Esophagus muscularis mucosa (tissue), 4 donors: ENCODE measurements around the gene GAL3ST3. TPM values are rescaled to one million over a fixed set of nuclear protein-coding genes. Genes with fewer than 3 reads are reported as not detected.

Experiments used
- DNase-seq: peaks from one replicate; pipeline ENCODE4 v3.0.0-alpha.2; 2017; ENCODE audit errors: extremely low spot score
- H3K27ac ChIP-seq, 4 donors: fragments of 200-600 bp; sonication (generic); replicated peaks in 1 of 4; 1 replicate in 3 of 4; 2 replicates in 1 of 4; pipeline ENCODE4 v1.5.1; 2016 to 2019; ENCODE audit warnings: mild to moderate bottlenecking in 1 of 4
- H3K27me3 ChIP-seq, 4 donors: fragments of 200-600 bp; sonication (generic); one replicate each; pipeline versions ENCODE4 v1.5.1 to v1.6.0; 2016 to 2019
- H3K36me3 ChIP-seq, 4 donors: fragments of 200-600 bp; sonication (generic); one replicate each; pipeline ENCODE4 v1.5.1; 2016 to 2019
- H3K4me1 ChIP-seq, 4 donors: fragments of 200-600 bp; sonication (generic); one replicate each; pipeline ENCODE4 v1.5.1; 2016 to 2019
- H3K4me3 ChIP-seq, 4 donors: fragments of 200-600 bp; sonication (generic); 1 replicate in 2 of 4; 2 replicates in 2 of 4; pipeline ENCODE4 v1.5.1; 2016 to 2019; ENCODE audit warnings: mild to moderate bottlenecking in 4 of 4, moderate library complexity in 1 of 4
- H3K9me3 ChIP-seq, 4 donors: fragments of 200-600 bp; sonication (generic); 1 replicate in 3 of 4; 2 replicates in 1 of 4; pipeline ENCODE4 v1.5.1; 2016 to 2019
- CTCF ChIP-seq, 3 experiments: fragments of 200-600 bp in 2 of 3; fragments of 450-650 bp in 1 of 3; sonication (generic) in 2 of 3; IDR thresholded peaks; one replicate each; pipeline ENCODE4 v1.5.1; 2017 to 2019; ENCODE audit warnings: antibody characterized with exemption in 3 of 3, mild to moderate bottlenecking in 2 of 3, moderate library complexity in 1 of 3
- EP300 ChIP-seq: sonication (generic); formaldehyde crosslinking; IDR thresholded peaks from one replicate; pipeline ENCODE4 v1.6.1; 2017; ENCODE audit warnings: antibody characterized with exemption
- POLR2A ChIP-seq: fragments of 450-650 bp; IDR thresholded peaks from one replicate; pipeline ENCODE4 v1.6.1; 2017; ENCODE audit warnings: antibody characterized with exemption, moderate library complexity, mild to moderate bottlenecking, low read depth
- POLR2AphosphoS5 ChIP-seq, 2 donors: sonication (generic); formaldehyde crosslinking; IDR thresholded peaks; one replicate each; pipeline ENCODE4 v1.6.1; 2017; ENCODE audit warnings: antibody characterized with exemption in 2 of 2
- WGBS: methylation state at CpG from one replicate; pipeline ENCODE4 v1.1.5; 2018; 5-methylcytosine and 5-hydroxymethylcytosine counted together
- intact Hi-C: fragments of 100-400 bp; cut with DNase I; formaldehyde crosslinking; loops from one replicate; pipeline ENCODE4 v1.15.1; 2023
- total RNA-seq, 4 donors: library from RNA; depleted of rRNA; stranded (reverse); fragments of >200 nt; gene quantifications; one replicate each; pipeline versions ENCODE4 v1.1.0 to v1.2.1, GENCODE V29; 2016

Gene GAL3ST3
- total RNA-seq, 4 donors from 2014 or later = 0.83 to 7.4 (median 3.3) TPM

DNA sequence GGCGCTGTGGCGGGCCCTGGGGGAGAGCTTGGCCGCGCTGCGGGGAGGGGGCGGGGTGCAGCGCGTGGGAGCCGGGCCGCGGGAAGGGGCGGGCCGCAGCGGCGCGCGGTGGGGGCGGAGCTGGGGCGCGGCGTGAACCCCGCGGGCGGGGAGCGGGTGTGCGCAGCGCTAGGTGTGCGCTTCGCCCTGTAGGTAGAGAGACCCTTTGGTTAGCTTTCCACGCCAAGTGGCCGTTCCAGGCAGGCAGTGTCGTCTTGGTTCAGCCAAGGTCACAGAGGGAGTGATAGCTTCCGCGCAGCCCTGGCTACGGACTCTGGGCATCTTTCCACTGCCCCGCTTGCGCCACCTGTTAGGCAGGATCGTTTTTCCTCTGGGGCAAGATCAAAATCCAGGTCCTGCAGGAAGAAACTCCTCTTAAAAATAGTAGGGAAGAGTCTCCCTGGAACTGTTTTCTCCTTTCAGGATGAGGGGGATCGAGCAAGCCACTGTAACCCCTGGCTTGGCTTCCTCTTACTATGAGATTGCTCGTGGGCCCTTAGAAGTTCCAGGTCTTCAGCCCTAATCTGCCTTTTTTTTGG is 46.2 kb downstream of the GAL3ST3 start:
- H3K27me3 ChIP-seq = no peaks in the 10 kb centered on the region
- WGBS = 0% methylated on average over 12 of the region's 40 CpGs
- DNase-seq = no peak
- peaks cover 24 to 56% (median 54%) of the 10 kb centered on the region in 4 donors for H3K36me3 ChIP-seq
- H3K4me1 ChIP-seq = peaks cover 20 to 38% (median 29%) of the 10 kb centered on the region in 4 donors
- peak overlapping the region; percentile 86 to 95 (median 94) for H3K27ac ChIP-seq
- intact Hi-C loops = loop anchor here (5.0 kb wide), 2 partner anchors 40 to 115 kb away; partner anchors contain the start of genes FIBP and SART1
- no peak for TF ChIP-seq EP300
- peak; percentile 20 to 50 for TF ChIP-seq POLR2AphosphoS5 (IDR thresholded peaks at IDR 0.05)
- TF ChIP-seq POLR2A = no peak
- TF ChIP-seq CTCF (IDR thresholded peaks at IDR 0.05) = peak in 2 of 3 experiments; percentile 9 to 15
- peak overlapping the region; percentile 69 to 93 (median 85) for H3K4me3 ChIP-seq
- no peaks in the 10 kb centered on the region for H3K9me3 ChIP-seq

DNA sequence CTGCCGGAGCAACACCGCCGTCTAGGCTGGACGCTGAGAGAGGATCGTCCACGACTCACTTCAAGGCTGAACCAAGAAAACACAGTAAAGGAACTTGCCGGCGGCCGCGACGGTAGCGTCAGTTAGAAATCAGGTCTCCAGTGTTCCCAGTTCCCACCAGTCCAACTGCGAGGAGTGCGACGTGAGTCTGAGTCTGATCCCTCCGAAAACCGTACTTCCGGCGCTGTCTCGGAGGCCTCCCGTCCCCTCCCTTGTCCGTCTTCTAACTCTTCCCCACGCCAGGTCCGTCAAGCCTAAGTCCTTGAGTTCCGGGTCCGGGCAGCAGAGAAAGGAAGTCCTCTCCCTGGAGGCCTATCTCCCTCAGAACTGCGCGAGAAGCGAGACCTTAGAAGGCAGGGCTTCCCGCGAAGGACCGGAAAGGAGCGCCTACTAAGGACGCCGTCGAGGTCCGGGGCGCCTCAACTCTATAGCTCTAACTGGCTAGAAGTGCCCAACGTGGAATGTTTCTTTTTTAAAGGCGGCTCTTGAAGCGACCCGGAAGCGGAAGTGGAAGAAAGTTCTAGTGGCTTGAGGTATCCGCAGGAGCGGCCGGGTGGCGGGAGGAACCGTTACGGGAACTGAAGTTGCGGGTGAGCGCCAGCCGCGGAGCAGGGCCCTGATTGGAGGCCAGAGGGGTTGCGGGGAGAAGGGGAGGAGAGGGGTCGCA is 46.9 kb downstream of the GAL3ST3 start, which contains the start of the genes BANF1 and EIF1AD:
BANF1 (plus strand) TSS at position 562 of the 706 bp plus-strand sequence. CDS start 748 bp downstream, outside the sequence.
EIF1AD (minus strand) TSS at position 216 of the 706 bp plus-strand sequence. CDS start 1,768 bp downstream, outside the sequence.
- peak within 1 kb of the TSS; percentile 69 to 93 (median 85) for H3K4me3 ChIP-seq
- H3K36me3 ChIP-seq = peaks cover 29 to 62% (median 60%) of the 10 kb centered on the region in 4 donors
- no peaks in the 10 kb centered on the region for H3K27me3 ChIP-seq
- intact Hi-C loops = loop anchor here (5.0 kb wide), 2 partner anchors 40 to 115 kb away; partner anchors contain the start of genes FIBP and SART1
- peak within 1 kb of the TSS; percentile 86 to 95 (median 94) for H3K27ac ChIP-seq
- TF ChIP-seq POLR2A (no peak), CTCF (IDR thresholded peaks at IDR 0.05) (peak in 1 of 3 experiments; percentile 6), EP300 (no peak), POLR2AphosphoS5 (IDR thresholded peaks at IDR 0.05) (peak; percentile 88 to 90)
- peaks cover 20 to 38% (median 29%) of the 10 kb centered on the region in 4 donors for H3K4me1 ChIP-seq
- H3K9me3 ChIP-seq = no peaks in the 10 kb centered on the region
- DNase-seq = peak; percentile 97
- WGBS = under 1% methylated on average over 50 of the region's 55 CpGs

DNA sequence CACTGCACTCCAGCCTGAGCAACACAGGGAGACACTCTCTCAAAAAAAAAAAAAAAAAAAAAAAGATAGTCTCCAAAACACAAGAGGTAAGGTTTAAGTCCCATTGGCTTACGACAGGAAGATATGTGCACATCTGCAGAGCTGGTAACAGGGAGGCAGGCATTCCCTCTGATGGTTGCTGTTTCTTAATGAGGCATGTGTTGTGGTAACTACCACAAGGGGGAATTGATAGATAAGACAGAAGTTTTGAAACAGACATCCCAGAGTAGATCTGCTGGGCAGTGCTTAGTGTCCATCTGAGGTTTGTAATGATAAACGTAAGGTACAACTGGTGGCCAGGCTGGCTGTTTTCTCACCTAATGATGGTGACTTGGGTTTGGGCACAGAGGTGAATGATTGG is 51.7 kb downstream of the GAL3ST3 start:
- Histone ChIP-seq H3K27me3 (no peaks in the 10 kb centered on the region), H3K4me3 (no peak overlapping the region), H3K9me3 (no peaks in the 10 kb centered on the region), H3K27ac (no peak overlapping the region), H3K36me3 (peaks cover 33 to 51% (median 40%) of the 10 kb centered on the region in 4 donors), H3K4me1 (peaks cover 13 to 23% (median 18%) of the 10 kb centered on the region in 4 donors)
- no peak for DNase-seq
- intact Hi-C loops = no loop called here
- WGBS = 87% methylated on average over 2 of the region's 2 CpGs
- no peak for TF ChIP-seq POLR2A
- TF ChIP-seq EP300 = no peak
- no peak for TF ChIP-seq POLR2AphosphoS5 (IDR thresholded peaks at IDR 0.05)
- no peak for TF ChIP-seq CTCF (IDR thresholded peaks at IDR 0.05)

GRCh38 chr11:65992056-65992455 is 56.9 kb downstream of the GAL3ST3 start:
- 84% methylated on average over 5 of the region's 5 CpGs for WGBS

More at GRCh38 chr11:65992056-65992455, 56.9 kb downstream of the GAL3ST3 start:
- DNase-seq = no peak
- Histone ChIP-seq H3K27ac (no peak overlapping the region), H3K4me3 (no peak overlapping the region), H3K4me1 (peaks cover 0 to 11% (median 5%) of the 10 kb centered on the region in 4 donors), H3K36me3 (peaks cover 3 to 17% (median 8%) of the 10 kb centered on the region in 4 donors), H3K27me3 (no peaks in the 10 kb centered on the region), H3K9me3 (no peaks in the 10 kb centered on the region)
- intact Hi-C loops = no loop called here
- TF ChIP-seq CTCF (IDR thresholded peaks at IDR 0.05) = no peak
- TF ChIP-seq POLR2A = no peak
- no peak for TF ChIP-seq EP300
- TF ChIP-seq POLR2AphosphoS5 (IDR thresholded peaks at IDR 0.05) = no peak

Other genes starting within 250 kb of the GAL3ST3 start
- under 1 TPM; 0.33 to 0.78 (median 0.41) TPM for gene SNX32, start 215.2 kb downstream of the GAL3ST3 start, total RNA-seq
- 100 to 1,000 TPM; 610 to 793 (median 738) TPM for gene CFL1, start 191.0 kb downstream of the GAL3ST3 start, total RNA-seq
- gene MUS81, start 188.7 kb downstream of the GAL3ST3 start, total RNA-seq = 10 to 100 TPM; 42.2 to 74.2 (median 58.3) TPM
- gene EFEMP2, start 176.4 kb downstream of the GAL3ST3 start, total RNA-seq = 100 to 1,000 TPM in 1 of 4 donors, 10 to 100 TPM in 3; 71.8 to 111 (median 82.2) TPM
- 1 to 10 TPM in 3 of 4 donors, under 1 TPM in 1; 0.83 to 2.7 (median 1.5) TPM for gene CTSW, start 169.3 kb downstream of the GAL3ST3 start, total RNA-seq
- 10 to 100 TPM; 33.2 to 74.3 (median 48.6) TPM for gene FIBP, start 160.7 kb downstream of the GAL3ST3 start, total RNA-seq
- 10 to 100 TPM; 63.5 to 99.5 (median 84.6) TPM for gene CCDC85B, start 158.5 kb downstream of the GAL3ST3 start, total RNA-seq
- 10 to 100 TPM in 1 of 4 donors, 1 to 10 TPM in 2, not detected in 1; 3.2 to 47.2 (median 8.7) TPM for gene FOSL1, start 148.8 kb downstream of the GAL3ST3 start, total RNA-seq
- gene C11orf68, start 130.1 kb downstream of the GAL3ST3 start, total RNA-seq = 10 to 100 TPM; 18.2 to 56.0 (median 28.0) TPM
- 100 to 1,000 TPM in 2 of 4 donors, 10 to 100 TPM in 2; 78.4 to 122 (median 101) TPM for gene DRAP1, start 129.7 kb downstream of the GAL3ST3 start, total RNA-seq
- gene TSGA10IP, start 103.7 kb downstream of the GAL3ST3 start, total RNA-seq = not detected
- gene SART1, start 87.4 kb downstream of the GAL3ST3 start, total RNA-seq = 10 to 100 TPM; 47.8 to 65.0 (median 58.7) TPM
- 10 to 100 TPM; 25.3 to 34.9 (median 28.2) TPM for gene EIF1AD, start 47.0 kb downstream of the GAL3ST3 start, total RNA-seq
- 10 to 100 TPM; 46.9 to 72.5 (median 57.9) TPM for gene BANF1, start 46.7 kb downstream of the GAL3ST3 start, total RNA-seq
- not detected for gene CST6, start 37.2 kb downstream of the GAL3ST3 start, total RNA-seq
- gene CATSPER1, start 22.7 kb downstream of the GAL3ST3 start, total RNA-seq = under 1 TPM in 1 of 4 donors, not detected in 3; 0.52 TPM
- 100 to 1,000 TPM; 117 to 160 (median 137) TPM for gene SF3B2, start 3.2 kb upstream of the GAL3ST3 start, total RNA-seq
- 10 to 100 TPM; 37.1 to 97.8 (median 54.3) TPM for gene PACS1, start 21.1 kb upstream of the GAL3ST3 start, total RNA-seq
- gene KLC2, start 208.5 kb upstream of the GAL3ST3 start, total RNA-seq = 10 to 100 TPM; 24.7 to 53.5 (median 36.7) TPM
- gene RAB1B, start 219.5 kb upstream of the GAL3ST3 start, total RNA-seq = 100 to 1,000 TPM in 3 of 4 donors, 10 to 100 TPM in 1; 97.2 to 163 (median 132) TPM
- under 1 TPM in 1 of 4 donors, not detected in 3; 0.40 TPM for gene CNIH2, start 229.0 kb upstream of the GAL3ST3 start, total RNA-seq
- gene YIF1A, start 240.0 kb upstream of the GAL3ST3 start, total RNA-seq = 10 to 100 TPM; 57.7 to 92.5 (median 85.4) TPM
- gene TMEM151A, start 242.7 kb upstream of the GAL3ST3 start, total RNA-seq = under 1 TPM; 0.42 to 0.71 (median 0.54) TPM